Stimulated activated CD4-positive, alpha-beta T cell treated with anti-CD3 and anti-CD28 coated beads, Interleukin-1b, Interleukin-23, amount 100 ng/mL, for 4 hours (primary cell): ENCODE measurements around the gene CALHM5.
A peak's percentile ranks its signal among the peaks of the same experiment; 100 is the strongest.

Experiments used
- DNase-seq, 2 donors: peaks; one replicate each; pipeline ENCODE4 v3.0.0-alpha.2; 2020; ENCODE audit warnings: low read depth in 2 of 2

The CALHM5 gene

DNA sequence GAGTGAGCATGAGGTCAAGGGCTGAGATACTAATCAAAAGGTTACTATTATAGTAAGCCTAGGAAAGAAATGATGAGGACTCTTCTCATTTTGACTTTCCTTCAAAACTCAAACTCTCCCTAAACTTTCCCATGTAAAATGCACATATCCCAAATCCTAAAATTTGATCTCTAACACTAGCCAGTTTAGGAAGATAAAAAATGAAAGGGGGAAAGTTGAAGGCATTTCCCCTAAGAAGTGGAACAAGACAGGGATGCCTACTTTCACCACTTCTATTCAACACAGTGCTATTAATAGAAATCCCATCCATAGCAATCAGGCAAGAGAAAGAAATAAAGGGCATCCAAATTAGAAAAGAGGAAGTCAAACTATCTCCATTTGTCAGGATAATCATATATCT is 2.9 kb upstream of the CALHM5 start:
- DNase-seq: no peak

GRCh38 chr6:116512111-116512559 is 696 bp downstream of the CALHM5 start:
- no peak for DNase-seq

- DNase-seq: no peak
Measured at GRCh38 chr6:116512734-116513133, 1.3 kb downstream of the CALHM5 start.

GRCh38 chr6:116513224-116513875 is 1.9 kb downstream of the CALHM5 start:
- DNase-seq: no peak

GRCh38 chr6:116514111-116514510 is 2.7 kb downstream of the CALHM5 start:
- no peak for DNase-seq

GRCh38 chr6:116515141-116515540 is 3.7 kb downstream of the CALHM5 start:
- DNase-seq: no peak

DNA sequence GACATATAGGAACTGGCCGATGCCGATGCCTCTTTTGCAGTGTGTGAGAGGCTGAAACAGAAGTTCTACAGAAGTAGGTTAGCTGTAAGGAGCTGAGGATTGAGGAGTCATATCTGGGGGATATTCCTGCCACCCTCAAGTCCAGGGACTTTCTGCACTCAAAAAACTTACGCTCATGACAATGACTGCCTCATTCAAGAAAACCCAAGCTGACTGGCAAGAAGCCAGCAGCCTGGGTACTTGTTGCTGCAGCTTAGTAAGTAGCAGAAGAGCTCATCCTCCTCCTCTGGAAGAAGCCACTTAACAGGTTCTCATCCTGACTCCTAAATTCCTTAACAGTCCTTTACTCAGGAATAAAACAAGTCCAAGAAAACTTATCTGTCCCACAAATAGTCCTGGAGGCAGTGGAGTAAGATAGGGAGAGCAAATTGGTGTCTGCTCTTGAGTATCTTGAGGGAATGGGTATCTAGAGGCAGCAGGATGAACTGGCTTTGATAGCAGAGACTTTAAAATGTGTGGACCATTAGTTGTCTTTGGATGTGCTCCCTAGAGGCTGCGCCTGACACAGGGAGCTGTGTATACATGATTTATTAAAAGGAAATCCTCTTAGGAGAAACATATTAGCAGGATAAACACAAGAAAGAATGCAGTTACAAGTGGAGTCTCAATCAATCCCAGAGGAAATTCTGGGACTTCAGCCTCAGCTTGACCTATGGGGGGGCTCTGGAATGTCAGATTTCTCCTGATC is 7.4 kb downstream of the CALHM5 start:
- DNase-seq: no peak

DNA sequence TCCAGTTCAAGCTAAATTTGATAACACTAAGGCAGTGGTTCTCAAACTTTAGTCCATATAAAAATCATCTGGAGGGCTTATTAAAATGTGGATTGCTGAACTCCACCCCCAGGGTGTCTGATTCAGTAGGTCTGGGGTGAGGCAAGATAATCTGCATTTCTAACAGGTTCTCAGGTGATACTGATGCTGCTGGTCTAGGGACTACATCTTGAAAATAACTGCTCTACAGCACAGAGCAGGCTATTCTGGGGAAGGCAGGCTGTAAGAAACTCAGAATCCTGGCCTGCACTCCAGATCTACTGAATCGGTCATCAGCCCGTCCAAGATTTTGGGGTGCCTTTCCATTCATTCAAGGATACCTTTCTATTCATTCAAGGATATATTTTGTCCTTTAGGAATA is 11.5 kb downstream of the CALHM5 start:
- DNase-seq: no peak

GRCh38 chr6:116524236-116524635 is 12.8 kb downstream of the CALHM5 start:
- DNase-seq: no peak

- no peak for DNase-seq
Measured at GRCh38 chr6:116528133-116528532, 16.7 kb downstream of the CALHM5 start.

- DNase-seq: no peak
Measured at GRCh38 chr6:116528780-116529179, 17.3 kb downstream of the CALHM5 start.

DNA sequence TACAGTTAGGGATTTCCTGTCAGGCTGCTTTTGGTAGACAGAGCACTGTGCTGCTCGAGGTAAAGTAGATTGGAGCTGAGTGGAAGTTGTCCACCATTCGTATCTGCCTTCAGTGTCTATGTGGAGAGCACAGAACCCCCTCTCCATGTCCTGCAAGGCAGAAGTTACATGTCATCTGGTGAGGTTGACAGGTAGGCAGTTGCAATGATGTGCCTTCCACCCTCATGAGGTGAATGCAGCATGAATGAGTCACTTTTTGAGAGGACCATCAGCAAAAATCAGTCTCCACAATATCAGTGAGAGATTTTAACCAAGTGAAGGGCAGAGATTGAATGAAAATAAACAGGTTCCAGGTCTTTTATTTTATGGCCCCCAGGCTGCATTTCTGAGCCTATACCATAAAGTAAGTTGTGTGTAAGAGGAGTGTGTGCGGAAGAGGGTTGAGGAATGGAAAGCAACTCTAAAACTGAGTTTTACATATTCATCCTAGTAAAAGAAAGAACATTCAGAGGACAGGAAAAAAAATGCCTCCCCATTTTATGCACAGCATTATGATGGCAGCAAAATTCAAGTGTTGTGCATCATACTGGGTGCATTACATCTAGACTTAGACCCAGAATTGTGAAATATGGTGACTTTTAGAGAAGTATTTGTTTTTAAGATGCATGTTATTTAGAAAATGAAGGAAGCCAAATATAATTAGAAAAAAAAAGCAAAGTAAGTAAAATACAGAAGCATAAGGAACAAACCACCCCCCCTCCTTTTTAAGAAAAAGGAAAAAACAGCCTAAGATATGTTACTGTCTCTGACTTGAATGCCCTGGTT is 18.2 kb downstream of the CALHM5 start:
- DNase-seq: no peak

DNA sequence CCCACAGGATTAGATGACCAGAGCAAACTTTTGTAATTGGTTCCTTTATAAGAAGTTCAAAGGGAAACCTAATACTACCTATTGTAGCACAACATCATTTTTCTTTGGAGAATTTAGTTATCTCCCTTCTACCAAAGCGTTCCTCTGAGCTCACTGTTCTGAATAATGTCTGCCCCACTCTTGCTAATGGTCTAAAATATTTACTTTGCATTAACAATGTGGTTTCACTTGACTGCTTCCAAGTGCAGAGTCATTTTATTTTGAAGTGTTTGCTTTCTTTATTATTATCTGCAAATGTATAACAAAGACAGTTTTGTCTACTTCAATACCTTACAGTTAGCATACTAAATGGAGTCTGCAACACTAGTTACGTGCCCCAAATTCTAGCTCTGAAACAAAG is 19.0 kb downstream of the CALHM5 start:
- no peak for DNase-seq

- peak; percentile 16 to 59 for DNase-seq
Measured at GRCh38 chr6:116531675-116532570, 20.5 kb downstream of the CALHM5 start.

GRCh38 chr6:116533233-116533957 is 22.0 kb downstream of the CALHM5 start:
- no peak for DNase-seq

- DNase-seq: no peak
Measured at GRCh38 chr6:116535109-116535508, 23.7 kb downstream of the CALHM5 start.

- DNase-seq: peak in 1 of 2 donors; percentile 18
Measured at GRCh38 chr6:116536216-116536621, 24.8 kb downstream of the CALHM5 start.

DNA sequence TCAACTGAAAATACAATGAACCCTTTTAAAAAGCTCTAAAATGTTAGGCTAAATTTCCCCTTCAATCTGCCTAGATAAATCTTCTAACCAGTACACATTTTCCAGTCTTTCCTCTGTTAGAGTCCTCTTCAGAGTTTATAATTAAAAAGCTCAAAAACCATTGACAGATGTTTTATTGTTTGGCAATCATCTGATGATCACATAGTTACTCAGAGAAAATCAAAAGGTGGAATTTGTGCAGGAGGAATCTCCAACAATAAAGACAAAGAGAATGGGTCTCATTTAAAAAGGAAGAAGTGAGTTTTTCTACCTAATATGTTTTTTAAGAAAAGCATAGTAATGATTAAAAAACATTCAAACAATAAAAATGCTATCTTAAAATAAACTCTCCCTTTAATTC is 31.0 kb downstream of the CALHM5 start:
- DNase-seq: no peak

- no peak for DNase-seq
Measured at GRCh38 chr6:116543149-116543548, 31.7 kb downstream of the CALHM5 start.

- DNase-seq: no peak
Measured at GRCh38 chr6:116545651-116546050, 34.2 kb downstream of the CALHM5 start, which contains the start of gene TRAPPC3L. TRAPPC3L (minus strand) TSS chr6:116545684; CDS start chr6:116545514, 170 bp downstream.

DNA sequence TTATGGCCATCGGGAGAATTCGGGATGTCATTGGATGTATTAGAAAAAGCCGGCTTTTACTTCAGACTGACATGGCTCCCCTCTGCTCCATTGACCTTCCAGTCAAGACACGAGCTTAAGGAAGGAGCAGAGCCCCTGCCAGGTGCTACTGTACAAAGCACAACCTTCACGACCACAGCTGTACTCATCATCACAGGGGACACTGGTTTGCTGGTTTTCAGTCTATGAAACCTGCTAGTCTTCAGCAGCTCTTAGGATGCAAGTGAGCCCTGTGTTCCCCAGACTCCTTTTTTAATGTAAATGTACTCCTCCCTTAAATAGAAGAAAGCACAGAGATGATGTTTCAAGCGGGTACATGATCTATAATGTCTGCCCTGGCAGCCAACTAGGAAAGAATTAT is 35.9 kb downstream of the CALHM5 start:
- no peak for DNase-seq
